OCI-LY7 (cell line): ENCODE results near the gene OR5AU1. TPM values are rescaled to one million over a fixed set of nuclear protein-coding genes. Genes with fewer than 3 reads are reported as not detected.

Source experiments
- BruUV-seq: library from RNA; stranded (reverse); fragments of 400-500 nt; replicated peaks from 2 replicates; lab custom pipeline; 2021; lab: Mats Ljungman, UMichigan
- CTCF ChIA-PET: fragments of 300-600 bp; sonication (Branson Sonifier 250); formaldehyde crosslinking; loops from one replicate; lab custom pipeline; 2022; ENCODE audit warnings: antibody characterized with exemption; ENCODE audit not compliant: unreplicated experiment; lab: Charles Lee
- POLR2A ChIA-PET: fragments of 300-600 bp; sonication (Branson Sonifier 250); formaldehyde crosslinking; loops from one replicate; lab custom pipeline; 2022; ENCODE audit warnings: antibody characterized with exemption; lab: Charles Lee
- DNase-seq: peaks from one replicate; pipeline ENCODE4 v3.0.0-alpha.2; 2015; ENCODE audit warnings: low spot score
- H2AFZ ChIP-seq: fragments of 200-600 bp; sonication (generic), shearing (Covaris generic); 2 replicates; pipeline ENCODE4 v1.6.1; 2014; ENCODE audit warnings: mild to moderate bottlenecking, antibody characterized with exemption, low read length, moderate library complexity
- H3K27ac ChIP-seq: fragments of 200-600 bp; sonication (generic); 2 replicates; pipeline ENCODE4 v1.5.1; 2014; ENCODE audit warnings: mixed run types, low read depth, mild to moderate bottlenecking, moderate library complexity, low read length, inconsistent platforms; ENCODE audit not compliant: poor library complexity, severe bottlenecking
- H3K36me3 ChIP-seq: fragments of 200-600 bp; sonication (generic); 2 replicates; pipeline ENCODE4 v1.6.1; 2014; ENCODE audit warnings: mild to moderate bottlenecking, antibody characterized with exemption, low read length, moderate library complexity, mixed read lengths; ENCODE audit not compliant: insufficient read depth
- H3K4me1 ChIP-seq: fragments of 200-600 bp; sonication (generic); 2 replicates; pipeline ENCODE4 v1.5.1; 2014; ENCODE audit warnings: mild to moderate bottlenecking, low read length; ENCODE audit not compliant: insufficient read depth, poor library complexity, severe bottlenecking
- H3K4me2 ChIP-seq: fragments of 200-600 bp; sonication (generic); 2 replicates; pipeline ENCODE4 v1.6.1; 2014; ENCODE audit warnings: mild to moderate bottlenecking, low read length
- H3K4me3 ChIP-seq: fragments of 200-600 bp; sonication (generic); 2 replicates; pipeline ENCODE4 v1.5.1; 2014; ENCODE audit warnings: mild to moderate bottlenecking, low read depth, low read length; ENCODE audit not compliant: poor library complexity, severe bottlenecking
- H3K79me2 ChIP-seq: fragments of 200-600 bp; sonication (generic); 2 replicates; pipeline ENCODE4 v1.6.1; 2016; ENCODE audit warnings: low read depth, mild to moderate bottlenecking, low read length, moderate library complexity, mixed read lengths; ENCODE audit not compliant: insufficient read depth
- H3K9me2 ChIP-seq: fragments of 200-600 bp; sonication (generic); 2 replicates; pipeline ENCODE4 v1.6.1; 2016; ENCODE audit warnings: mild to moderate bottlenecking, low read length, mixed read lengths; ENCODE audit not compliant: insufficient read depth
- H3K9me3 ChIP-seq: fragments of 200-600 bp; sonication (generic); 2 replicates; pipeline ENCODE4 v1.6.1; 2014; ENCODE audit warnings: mild to moderate bottlenecking, mixed run types, low read length, mixed read lengths
- H4K20me1 ChIP-seq: fragments of 200-600 bp; sonication (generic); 2 replicates; pipeline ENCODE4 v1.6.1; 2014; ENCODE audit warnings: mild to moderate bottlenecking, antibody characterized with exemption, low read length, moderate library complexity, mixed read lengths; ENCODE audit not compliant: insufficient read depth
- EZH2phosphoT487 ChIP-seq: fragments of 200-600 bp; sonication (generic); IDR thresholded peaks from 2 replicates; pipeline ENCODE4 v1.6.1; 2018; ENCODE audit warnings: low read depth, borderline replicate concordance, mild to moderate bottlenecking, mixed run types, antibody characterized with exemption, low read length, moderate library complexity, mixed read lengths
- intact Hi-C: fragments of 100-400 bp; cut with micrococcal nuclease; formaldehyde crosslinking; loops from one replicate; pipeline ENCODE4 v1.10.0; 2022; ENCODE audit not compliant: unreplicated experiment
- total RNA-seq, 2 experiments: library from RNA; depleted of rRNA in 1 of 2; stranded (reverse); fragments of >200 nt in 1 of 2; shearing (Covaris generic) in 1 of 2; gene quantifications; 2 replicates each; pipeline ENCODE4 v1.2.3, GENCODE V29; 2014 to 2022
- TF ChIP-seq, protein P1 (sequence below): fragments of 200-600 bp; sonication (generic); conservative IDR thresholded peaks from 2 replicates; pipeline ENCODE4 v1.5.1; 2014; ENCODE audit warnings: mild to moderate bottlenecking, antibody characterized with exemption, low read length, moderate library complexity, mixed read lengths

OR5AU1 gene
- total RNA-seq, 2 experiments from 2014 or later: not detected

GRCh38 chr14:21191261-21191808 is 35.5 kb upstream of the OR5AU1 start:
- Histone ChIP-seq H3K9me2 (no peaks in the 10 kb centered on the region), H3K9me3 (no peaks in the 10 kb centered on the region), H2AFZ (peak overlapping the region; percentile 96), H3K36me3 (no peaks in the 10 kb centered on the region), H4K20me1 (no peaks in the 10 kb centered on the region), H3K4me2 (peak overlapping the region; percentile 79), H3K4me1 (peaks cover 20% of the 10 kb centered on the region), H3K79me2 (no peaks in the 10 kb centered on the region), H3K27ac (peak overlapping the region; percentile 41), H3K4me3 (peak overlapping the region; percentile 58)
- no peak for DNase-seq
- POLR2A ChIA-PET: interaction anchor here (0.7 kb wide), 2 partner anchors 175 to 308 kb away, joined by 3 to 8 read pairs; no protein-coding TSS in a partner anchor
- intact Hi-C loops: no loop called here
- CTCF ChIA-PET: no interaction called here
- TF ChIP-seq, protein P1, sequence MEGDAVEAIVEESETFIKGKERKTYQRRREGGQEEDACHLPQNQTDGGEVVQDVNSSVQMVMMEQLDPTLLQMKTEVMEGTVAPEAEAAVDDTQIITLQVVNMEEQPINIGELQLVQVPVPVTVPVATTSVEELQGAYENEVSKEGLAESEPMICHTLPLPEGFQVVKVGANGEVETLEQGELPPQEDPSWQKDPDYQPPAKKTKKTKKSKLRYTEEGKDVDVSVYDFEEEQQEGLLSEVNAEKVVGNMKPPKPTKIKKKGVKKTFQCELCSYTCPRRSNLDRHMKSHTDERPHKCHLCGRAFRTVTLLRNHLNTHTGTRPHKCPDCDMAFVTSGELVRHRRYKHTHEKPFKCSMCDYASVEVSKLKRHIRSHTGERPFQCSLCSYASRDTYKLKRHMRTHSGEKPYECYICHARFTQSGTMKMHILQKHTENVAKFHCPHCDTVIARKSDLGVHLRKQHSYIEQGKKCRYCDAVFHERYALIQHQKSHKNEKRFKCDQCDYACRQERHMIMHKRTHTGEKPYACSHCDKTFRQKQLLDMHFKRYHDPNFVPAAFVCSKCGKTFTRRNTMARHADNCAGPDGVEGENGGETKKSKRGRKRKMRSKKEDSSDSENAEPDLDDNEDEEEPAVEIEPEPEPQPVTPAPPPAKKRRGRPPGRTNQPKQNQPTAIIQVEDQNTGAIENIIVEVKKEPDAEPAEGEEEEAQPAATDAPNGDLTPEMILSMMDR: 0 out of 2 replicates have a peak, but pooled peaks have one; percentile 14
- no peak for TF ChIP-seq EZH2phosphoT487
- BruUV-seq: no TSS peak

DNA sequence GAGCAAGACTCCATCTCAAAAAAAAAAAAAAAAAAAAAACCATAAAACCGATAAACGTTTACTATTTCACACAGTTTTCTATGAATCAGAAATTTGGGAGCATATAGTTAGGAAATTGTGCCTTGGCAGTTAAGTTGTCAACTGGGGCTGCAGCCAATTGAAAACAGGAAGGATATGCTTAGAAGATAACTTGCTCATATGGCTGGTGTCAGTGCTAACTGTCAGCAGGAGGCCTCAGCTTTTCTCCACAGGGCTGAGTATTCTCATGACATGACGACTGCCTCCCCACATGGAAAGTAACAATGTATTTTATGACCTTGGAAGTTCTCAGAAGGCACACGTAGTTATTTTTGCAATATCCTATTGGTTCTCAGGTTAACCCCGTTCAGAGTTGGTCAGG is 29.6 kb upstream of the OR5AU1 start:
- TF ChIP-seq, protein P1: no peak
- TF ChIP-seq EZH2phosphoT487: no peak
- Histone ChIP-seq H3K4me2 (no peak overlapping the region), H3K9me3 (no peaks in the 10 kb centered on the region), H3K4me3 (no peak overlapping the region), H3K79me2 (no peaks in the 10 kb centered on the region), H3K36me3 (no peaks in the 10 kb centered on the region), H3K4me1 (no peaks in the 10 kb centered on the region), H3K9me2 (no peaks in the 10 kb centered on the region), H2AFZ (no peak overlapping the region), H4K20me1 (no peaks in the 10 kb centered on the region), H3K27ac (no peak overlapping the region)
- intact Hi-C loops: no loop called here
- no TSS peak for BruUV-seq
- CTCF ChIA-PET: no interaction called here
- no peak for DNase-seq
- POLR2A ChIA-PET: interaction anchor here (0.6 to 0.7 kb wide), 2 partner anchors 62 to 73 kb away, joined by 3 to 4 read pairs; no protein-coding TSS in a partner anchor

GRCh38 chr14:21184254-21184653 is 28.4 kb upstream of the OR5AU1 start:
- no peak overlapping the region for H2AFZ ChIP-seq
- H3K4me2 ChIP-seq: no peak overlapping the region
- H3K4me3 ChIP-seq: no peak overlapping the region
- intact Hi-C loops: no loop called here
- H4K20me1 ChIP-seq: no peaks in the 10 kb centered on the region
- H3K79me2 ChIP-seq: no peaks in the 10 kb centered on the region
- TF ChIP-seq EZH2phosphoT487: no peak
- TF ChIP-seq, protein P1: no peak
- no peaks in the 10 kb centered on the region for H3K4me1 ChIP-seq
- no peaks in the 10 kb centered on the region for H3K9me2 ChIP-seq
- no peak for DNase-seq
- ChIA-PET POLR2A (interaction anchor here (0.6 kb wide), 1 partner anchor 14 kb away, joined by 3 read pairs; no protein-coding TSS in a partner anchor), CTCF (no interaction called here)
- BruUV-seq: no TSS peak
- no peaks in the 10 kb centered on the region for H3K36me3 ChIP-seq
- H3K27ac ChIP-seq: no peak overlapping the region
- H3K9me3 ChIP-seq: no peaks in the 10 kb centered on the region
